HepG2 (cell line): ENCODE results near the gene CCND1. TPM values are rescaled to one million over a fixed set of nuclear protein-coding genes. Genes with fewer than 3 reads are reported as not detected.

Source experiments
- ARNT2 ChIP-seq: sonication (generic); formaldehyde crosslinking; IDR thresholded peaks from 2 replicates; pipeline ENCODE4 v1.8.0; 2022; ENCODE audit warnings: mild to moderate bottlenecking, low read depth, missing genetic modification reagents, moderate library complexity
- FOXK2 ChIP-seq: fragments of 450-650 bp; IDR thresholded peaks from 2 replicates; pipeline ENCODE4 v1.6.1; 2016
- HNRNPUL1 ChIP-seq: fragments of 200-400 bp; formaldehyde crosslinking; IDR thresholded peaks from 2 replicates; pipeline ENCODE4 v1.6.1; 2017; ENCODE audit warnings: low read depth, mild to moderate bottlenecking, low read length, moderate library complexity
- MATR3 ChIP-seq: sonication (generic); formaldehyde crosslinking; IDR thresholded peaks from 2 replicates; pipeline ENCODE4 v1.4.0; 2020; ENCODE audit warnings: missing genetic modification reagents
- MYPOP ChIP-seq: sonication (generic); formaldehyde crosslinking; IDR thresholded peaks from 2 replicates; pipeline ENCODE4 v1.8.1; 2023; ENCODE audit warnings: mild to moderate bottlenecking, moderate library complexity, missing genetic modification reagents
- PATZ1 ChIP-seq: sonication (generic); formaldehyde crosslinking; IDR thresholded peaks from 2 replicates; pipeline ENCODE4 v1.4.0; 2020; ENCODE audit warnings: missing genetic modification reagents
- PRPF4 ChIP-seq: fragments of 200-400 bp; formaldehyde crosslinking; IDR thresholded peaks from 2 replicates; pipeline ENCODE4 v1.6.1; 2016; ENCODE audit warnings: low read length, low read depth; ENCODE audit not compliant: poor library complexity, severe bottlenecking
- RXRA ChIP-seq: sonication (generic); formaldehyde crosslinking; IDR thresholded peaks from 2 replicates; pipeline ENCODE4 v1.5.1; 2020; ENCODE audit warnings: missing genetic modification reagents
- SNAPC2 ChIP-seq: sonication (generic); formaldehyde crosslinking; IDR thresholded peaks from 2 replicates; pipeline ENCODE4 v1.8.1; 2022; ENCODE audit warnings: mild to moderate bottlenecking, missing genetic modification reagents
- THAP11 ChIP-seq: IDR thresholded peaks from 2 replicates; pipeline ENCODE4 v1.6.1; 2016; ENCODE audit warnings: missing biosample characterization, missing genetic modification reagents
- TIGD3 ChIP-seq: sonication (generic); formaldehyde crosslinking; IDR thresholded peaks from 2 replicates; pipeline ENCODE4 v1.5.1; 2020; ENCODE audit warnings: mild to moderate bottlenecking, missing genetic modification reagents, borderline replicate concordance
- ZBTB10 ChIP-seq: sonication (generic); formaldehyde crosslinking; IDR thresholded peaks from 2 replicates; pipeline ENCODE4 v1.4.0; 2020; ENCODE audit warnings: missing genetic modification reagents, borderline replicate concordance
- ZNF101 ChIP-seq: sonication (generic); formaldehyde crosslinking; IDR thresholded peaks from 2 replicates; pipeline ENCODE4 v1.4.0; 2020; ENCODE audit warnings: mild to moderate bottlenecking, low read depth, missing genetic modification reagents, borderline replicate concordance
- ZNF180 ChIP-seq: sonication (generic); formaldehyde crosslinking; IDR thresholded peaks from 2 replicates; pipeline ENCODE4 v1.4.0; 2020; ENCODE audit warnings: low read depth, missing genetic modification reagents, borderline replicate concordance
- ZNF335 ChIP-seq: sonication (generic); formaldehyde crosslinking; IDR thresholded peaks from 2 replicates; pipeline ENCODE4 v1.4.0; 2020; ENCODE audit warnings: missing genetic modification reagents
- ZNF607 ChIP-seq: sonication (generic); formaldehyde crosslinking; IDR thresholded peaks from 2 replicates; pipeline ENCODE4 v1.5.1; 2020; ENCODE audit warnings: missing genetic modification reagents, mild to moderate bottlenecking, borderline replicate concordance
- ZNF629 ChIP-seq: sonication (generic); formaldehyde crosslinking; conservative IDR thresholded peaks from 2 replicates; pipeline ENCODE4 v1.5.0; 2020; ENCODE audit warnings: missing genetic modification reagents
- ZNF644 ChIP-seq: IDR thresholded peaks from 2 replicates; pipeline ENCODE4 v1.6.1; 2016; ENCODE audit warnings: low read depth
- ZNF740 ChIP-seq: sonication (generic); formaldehyde crosslinking; IDR thresholded peaks from 2 replicates; pipeline ENCODE4 v1.4.0; 2020; ENCODE audit warnings: missing genetic modification reagents
- ZNF766 ChIP-seq: sonication (generic); formaldehyde crosslinking; IDR thresholded peaks from 2 replicates; pipeline ENCODE4 v1.5.0; 2020; ENCODE audit warnings: missing genetic modification reagents, borderline replicate concordance
- ZSCAN21 ChIP-seq: sonication (generic); formaldehyde crosslinking; IDR thresholded peaks from 2 replicates; pipeline ENCODE4 v1.8.0; 2022; ENCODE audit warnings: mild to moderate bottlenecking, missing genetic modification reagents, moderate library complexity, borderline replicate concordance
- polyA plus RNA-seq, 8 experiments: library from polyadenylated mRNA; depleted of rRNA in 3 of 8; stranded (reverse) in 7 of 8; unstranded in 1 of 8; fragments of >200 nt; fragmentation: Illumina TruSeq in 4 of 8; extraction: Trizol in 4 of 8; gene quantifications; 2 replicates each; pipeline versions ENCODE4 v1.2.1 to v1.2.3, GENCODE V29; 2011 to 2016; ENCODE audit warnings: low read depth in 4 of 8, missing spikeins in 1 of 8, mixed read lengths in 1 of 8; ENCODE audit not compliant: insufficient read depth in 1 of 8
- total RNA-seq, 5 experiments: library from RNA; depleted of rRNA; stranded (reverse); fragments of >200 nt; fragmentation: Illumina TruSeq; extraction: Trizol; gene quantifications; 2 replicates each; pipeline ENCODE4 v1.2.3, GENCODE V29; 2016; ENCODE audit warnings: low read depth in 1 of 5
- TF ChIP-seq, protein P1 (sequence below): sonication (generic); formaldehyde crosslinking; IDR thresholded peaks from 2 replicates; pipeline ENCODE4 v1.4.0; 2020; ENCODE audit warnings: mild to moderate bottlenecking, missing genetic modification reagents

Gene CCND1
- total and polyA plus RNA-seq, 2 of the 13 experiments (the other 11 are each of a cell fraction or from before 2014, with no cell fraction given) = 107 to 136 TPM

- TF ChIP-seq PATZ1 = peak; percentile 96
- TF ChIP-seq MYPOP = peak; percentile 82; the same call in 1 of the 2 replicates
- no peak for TF ChIP-seq HNRNPUL1
- TF ChIP-seq ZNF644 (CRISPR knock-in tag) = 0 out of 2 replicates have a peak, but pooled peaks have one; percentile 46
- TF ChIP-seq THAP11 (CRISPR knock-in tag) = peak; percentile 78
- no peak; the same call in 1 of the 2 replicates for TF ChIP-seq ZNF629 (CRISPR knock-in tag)
- TF ChIP-seq ZNF335 (CRISPR knock-in tag) = peak; percentile 80; the same call in 1 of the 2 replicates
- peak; percentile 76; the same call in 1 of the 2 replicates for TF ChIP-seq ARNT2 (CRISPR knock-in tag)
- peak; percentile 95 for TF ChIP-seq RXRA (CRISPR knock-in tag)
- no peak for TF ChIP-seq ZNF180 (CRISPR knock-in tag)
- no peak for TF ChIP-seq TIGD3
- TF ChIP-seq, protein P1, sequence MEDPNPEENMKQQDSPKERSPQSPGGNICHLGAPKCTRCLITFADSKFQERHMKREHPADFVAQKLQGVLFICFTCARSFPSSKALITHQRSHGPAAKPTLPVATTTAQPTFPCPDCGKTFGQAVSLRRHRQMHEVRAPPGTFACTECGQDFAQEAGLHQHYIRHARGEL (CRISPR knock-in tag) = no peak; the same call in 1 of the 2 replicates
- no peak for TF ChIP-seq MATR3
- peak; percentile 81 for TF ChIP-seq ZSCAN21
- 0 out of 2 replicates have a peak, but pooled peaks have one; percentile 65 for TF ChIP-seq ZNF766
- no peak for TF ChIP-seq FOXK2
- TF ChIP-seq ZBTB10 (CRISPR knock-in tag) = peak; percentile 60; the same call in 1 of the 2 replicates
- TF ChIP-seq ZNF740 (CRISPR knock-in tag) = no peak; the same call in 1 of the 2 replicates
- no peak for TF ChIP-seq ZNF607
- no peak for TF ChIP-seq PRPF4
- TF ChIP-seq SNAPC2 = peak; percentile 72
- TF ChIP-seq ZNF101 = no peak; the same call in 1 of the 2 replicates
These were observed 17.1 kb downstream of the CCND1 start (continued) for GRCh38 chr11:69657911-69658625.
